Measurements from ENCODE around the gene KRTAP3-2.
"Not testable (repeated sequence)": the region's sequence is repeated elsewhere in the genome, so short reads cannot be mapped to it uniquely, and the experiment has no call there.

The KRTAP3-2 gene

GRCh38 chr17:40999563-40999962 lies at the start of gene KRTAP3-2:
Gene KRTAP3-2 (minus strand): TSS chr17:40999906. CDS start chr17:40999853, 53 bp downstream.
- not testable (repeated sequence) for DNase-seq

- no peak for DNase-seq
Measured at GRCh38 chr17:41049110-41049509, 49.4 kb upstream of the KRTAP3-2 start.

GRCh38 chr17:41048441-41048840 lies 48.7 kb upstream of the KRTAP3-2 start:
- DNase-seq: peak; percentile 92

GRCh38 chr17:41046735-41047465 lies 47.2 kb upstream of the KRTAP3-2 start, which contains the start of gene KRTAP2-1:
Gene KRTAP2-1 (minus strand): TSS chr17:41047316. CDS start chr17:41047267, 49 bp downstream.
- not testable (repeated sequence) for DNase-seq

GRCh38 chr17:41042953-41043352 lies 43.2 kb upstream of the KRTAP3-2 start:
- DNase-seq: no peak

- not testable (repeated sequence) for DNase-seq
Measured at GRCh38 chr17:41040783-41041571, 41.3 kb upstream of the KRTAP3-2 start, which contains the start of gene KRTAP1-1. Gene KRTAP1-1 (minus strand): TSS chr17:41041450. CDS start chr17:41041397, 53 bp downstream.

GRCh38 chr17:41037853-41038350 lies 38.2 kb upstream of the KRTAP3-2 start:
- no peak for DNase-seq

- not testable (repeated sequence) for DNase-seq
Measured at GRCh38 chr17:41034346-41034935, 34.7 kb upstream of the KRTAP3-2 start, which contains the start of gene KRTAP1-3. Gene KRTAP1-3 (minus strand): TSS chr17:41034874. CDS start chr17:41034821, 53 bp downstream.

GRCh38 chr17:41029633-41030245 lies 30.0 kb upstream of the KRTAP3-2 start, which contains the start of gene KRTAP1-4:
Gene KRTAP1-4 (minus strand): TSS chr17:41030195. CDS start chr17:41030078, 117 bp downstream.
- DNase-seq: peak; percentile 51

GRCh38 chr17:41026715-41027471 lies 27.2 kb upstream of the KRTAP3-2 start, which contains the start of gene KRTAP1-5:
Gene KRTAP1-5 (minus strand): TSS chr17:41027208. CDS start chr17:41027155, 53 bp downstream.
- DNase-seq: no peak

- no peak for DNase-seq
Measured at GRCh38 chr17:41024697-41025096, 25.0 kb upstream of the KRTAP3-2 start.

GRCh38 chr17:41020336-41020735 lies 20.6 kb upstream of the KRTAP3-2 start:
- no peak for DNase-seq

GRCh38 chr17:41019415-41019814 lies 19.7 kb upstream of the KRTAP3-2 start:
- DNase-seq: no peak

- no peak for DNase-seq
Measured at GRCh38 chr17:41018541-41018940, 18.8 kb upstream of the KRTAP3-2 start.

- DNase-seq: no peak
Measured at GRCh38 chr17:41016578-41017215, 17.0 kb upstream of the KRTAP3-2 start.

GRCh38 chr17:41015454-41015853 lies 15.7 kb upstream of the KRTAP3-2 start:
- no peak for DNase-seq

- DNase-seq: no peak
Measured at GRCh38 chr17:41013606-41014005, 13.9 kb upstream of the KRTAP3-2 start.

GRCh38 chr17:41013181-41013580 lies 13.5 kb upstream of the KRTAP3-2 start:
- no peak for DNase-seq

- no peak for DNase-seq
Measured at GRCh38 chr17:41012326-41013120, 12.8 kb upstream of the KRTAP3-2 start.

GRCh38 chr17:41010441-41010840 lies 10.7 kb upstream of the KRTAP3-2 start:
- no peak for DNase-seq

Data from islet precursor cell (in vitro differentiated cells).